AG10803 (cell line): ENCODE data around the gene ATG2A.
A peak's percentile ranks its signal among the peaks of the same experiment; 100 is the strongest.

ENCODE experiments used
- DNase-seq: peaks from one replicate; pipeline ENCODE4 v3.0.0; 2010; ENCODE audit warnings: low read depth
- H3K4me3 ChIP-seq: 2 replicates; pipeline ENCODE4 v1.5.1; 2011; ENCODE audit warnings: mild to moderate bottlenecking, low read length, control low read depth
- TF ChIP-seq, protein P1 (sequence below): conservative IDR thresholded peaks from 2 replicates; pipeline ENCODE4 v1.5.1; 2011; ENCODE audit warnings: mild to moderate bottlenecking, low read length, control low read depth, inconsistent platforms

The ATG2A gene

DNA sequence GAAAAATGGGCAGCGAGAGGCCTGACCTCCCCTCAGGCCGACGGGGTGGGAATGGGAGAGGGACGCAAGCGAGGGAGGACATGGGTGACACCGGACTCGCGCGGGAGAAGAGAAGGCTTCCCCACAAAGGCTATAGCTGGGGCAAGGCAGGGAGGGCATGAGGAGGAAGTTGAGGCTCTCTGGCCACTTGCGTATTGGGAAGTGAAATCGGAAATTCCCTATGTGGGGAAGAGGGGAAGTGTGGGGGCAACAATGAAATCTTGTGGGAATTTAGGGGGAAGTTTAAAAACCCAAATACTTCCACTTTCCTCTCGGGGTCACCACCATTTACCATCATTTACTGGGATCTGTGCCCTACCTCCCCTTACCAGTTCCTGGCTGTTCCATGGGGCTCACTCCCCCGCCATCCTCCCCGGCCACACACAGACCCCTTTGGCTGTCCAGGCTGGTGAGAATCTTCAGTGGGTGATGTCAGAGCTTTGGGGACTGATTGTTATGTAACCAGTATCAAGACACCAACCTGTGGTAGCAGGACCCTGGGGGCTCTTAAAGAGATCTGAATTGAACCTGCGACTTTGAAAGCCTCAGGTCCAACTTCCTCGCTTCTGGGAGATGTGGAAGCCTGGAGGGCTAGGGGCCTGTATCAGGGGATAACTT is 37.6 kb downstream of the ATG2A start:
- DNase-seq: no peak
- H3K4me3 ChIP-seq: peak overlapping the region; percentile 71

DNA sequence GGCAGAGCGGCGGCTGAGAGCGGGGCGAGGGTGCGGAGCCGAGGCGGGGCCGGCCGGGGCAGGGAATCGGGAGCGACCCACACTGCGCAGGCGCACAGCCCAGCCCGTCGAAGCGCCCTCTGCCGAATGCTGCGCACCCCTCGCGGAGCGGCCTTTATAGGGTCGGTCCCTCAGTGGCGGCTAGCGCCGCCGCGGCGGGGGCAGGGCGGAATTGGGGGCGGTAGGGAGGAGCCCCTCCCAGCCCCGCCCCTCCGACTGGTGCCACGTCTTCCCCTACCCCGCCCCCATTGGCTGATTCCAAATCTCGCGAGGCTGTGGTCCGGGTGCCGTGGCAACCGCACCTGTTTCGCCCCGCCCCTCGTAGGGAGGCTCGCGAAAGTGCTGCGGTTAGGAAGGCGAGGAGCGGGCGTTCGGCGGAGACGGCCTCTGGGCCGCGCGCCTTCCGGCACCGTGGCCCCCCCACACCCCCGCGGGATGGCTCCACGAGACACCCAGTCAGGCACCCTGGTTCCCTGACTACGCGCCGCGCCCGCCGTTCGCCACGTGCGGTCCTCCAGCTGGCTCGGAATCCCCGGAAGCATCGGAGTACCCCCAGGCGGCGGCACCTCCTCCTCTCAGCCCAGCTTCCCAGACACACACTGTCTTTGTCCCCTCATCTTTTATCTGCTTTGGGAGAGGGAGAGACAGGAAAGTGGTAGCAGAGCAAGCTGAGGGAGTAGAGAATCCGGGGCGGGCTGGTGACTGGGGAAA is 38.3 kb downstream of the ATG2A start, which contains the start of gene EHD1:
EHD1 (minus strand) TSS at position 128 of the 750 bp plus-strand sequence. CDS start 157 bp downstream, outside the sequence.
- TF ChIP-seq, protein P1, sequence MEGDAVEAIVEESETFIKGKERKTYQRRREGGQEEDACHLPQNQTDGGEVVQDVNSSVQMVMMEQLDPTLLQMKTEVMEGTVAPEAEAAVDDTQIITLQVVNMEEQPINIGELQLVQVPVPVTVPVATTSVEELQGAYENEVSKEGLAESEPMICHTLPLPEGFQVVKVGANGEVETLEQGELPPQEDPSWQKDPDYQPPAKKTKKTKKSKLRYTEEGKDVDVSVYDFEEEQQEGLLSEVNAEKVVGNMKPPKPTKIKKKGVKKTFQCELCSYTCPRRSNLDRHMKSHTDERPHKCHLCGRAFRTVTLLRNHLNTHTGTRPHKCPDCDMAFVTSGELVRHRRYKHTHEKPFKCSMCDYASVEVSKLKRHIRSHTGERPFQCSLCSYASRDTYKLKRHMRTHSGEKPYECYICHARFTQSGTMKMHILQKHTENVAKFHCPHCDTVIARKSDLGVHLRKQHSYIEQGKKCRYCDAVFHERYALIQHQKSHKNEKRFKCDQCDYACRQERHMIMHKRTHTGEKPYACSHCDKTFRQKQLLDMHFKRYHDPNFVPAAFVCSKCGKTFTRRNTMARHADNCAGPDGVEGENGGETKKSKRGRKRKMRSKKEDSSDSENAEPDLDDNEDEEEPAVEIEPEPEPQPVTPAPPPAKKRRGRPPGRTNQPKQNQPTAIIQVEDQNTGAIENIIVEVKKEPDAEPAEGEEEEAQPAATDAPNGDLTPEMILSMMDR: peak; percentile 58
- H3K4me3 ChIP-seq: peak within 1 kb of the TSS; percentile 100
- DNase-seq: peak; percentile 95

More for the DNA sequence above, 37.6 kb downstream of the ATG2A start:
- TF ChIP-seq, protein P1: no peak

DNA sequence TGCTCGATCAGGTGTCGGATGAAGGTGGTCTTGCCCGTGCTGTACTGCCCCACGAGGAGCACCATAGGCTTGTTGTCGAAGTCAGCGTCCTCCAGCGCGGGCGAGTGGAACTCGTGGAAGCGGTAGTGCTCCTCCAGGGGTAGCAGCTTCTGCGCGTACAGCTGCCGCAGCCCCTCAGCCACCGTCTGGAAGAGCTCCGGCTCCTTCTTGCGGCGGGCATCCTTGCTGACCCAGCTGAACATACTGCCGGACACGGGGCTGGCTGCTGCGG is 38.9 kb downstream of the ATG2A start:
- no peak for DNase-seq
- H3K4me3 ChIP-seq: peak overlapping the region; percentile 100
- TF ChIP-seq, protein P1: no peak

DNA sequence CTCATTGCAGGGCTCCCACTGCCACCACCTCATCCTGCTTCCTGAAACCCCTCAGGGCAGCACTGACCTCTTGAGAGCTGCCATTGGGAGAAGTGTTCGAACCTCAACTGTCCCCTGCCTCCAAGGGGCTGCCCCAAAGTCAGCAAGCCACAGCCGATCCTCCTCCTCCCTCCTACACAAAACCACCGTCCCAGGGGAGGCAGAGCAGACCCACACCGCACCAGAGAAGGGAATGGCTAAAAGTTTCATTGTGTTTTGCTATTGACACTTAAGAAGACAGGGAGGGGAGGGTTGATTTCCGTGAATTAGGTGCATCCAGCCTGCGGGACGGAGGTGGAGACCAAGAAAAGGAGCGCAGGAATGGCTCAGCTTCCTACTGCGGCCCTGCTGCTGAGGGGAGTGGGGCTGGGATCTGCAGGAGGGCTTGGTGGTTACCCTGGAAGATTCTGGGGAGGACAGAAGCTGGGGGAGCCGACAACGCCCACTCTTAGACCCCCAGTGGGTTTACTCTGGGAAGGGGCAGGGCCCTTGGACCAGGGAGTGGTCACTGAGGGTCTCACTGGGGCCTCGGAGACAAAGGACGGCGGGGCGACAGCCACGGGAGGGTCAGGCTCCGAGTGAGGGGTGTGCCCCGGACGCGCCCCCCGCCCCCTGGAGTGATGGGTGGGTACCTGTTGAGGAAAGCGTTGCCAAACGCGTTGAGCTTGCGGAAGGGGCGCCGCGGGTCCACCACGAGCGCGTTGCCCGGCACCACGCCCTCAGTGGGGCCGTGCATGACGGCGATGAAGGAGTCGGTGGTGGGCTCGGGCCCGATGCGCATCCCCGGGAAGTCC is 39.4 kb downstream of the ATG2A start:
- TF ChIP-seq, protein P1: no peak
- peak overlapping the region; percentile 100 for H3K4me3 ChIP-seq
- no peak for DNase-seq

DNA sequence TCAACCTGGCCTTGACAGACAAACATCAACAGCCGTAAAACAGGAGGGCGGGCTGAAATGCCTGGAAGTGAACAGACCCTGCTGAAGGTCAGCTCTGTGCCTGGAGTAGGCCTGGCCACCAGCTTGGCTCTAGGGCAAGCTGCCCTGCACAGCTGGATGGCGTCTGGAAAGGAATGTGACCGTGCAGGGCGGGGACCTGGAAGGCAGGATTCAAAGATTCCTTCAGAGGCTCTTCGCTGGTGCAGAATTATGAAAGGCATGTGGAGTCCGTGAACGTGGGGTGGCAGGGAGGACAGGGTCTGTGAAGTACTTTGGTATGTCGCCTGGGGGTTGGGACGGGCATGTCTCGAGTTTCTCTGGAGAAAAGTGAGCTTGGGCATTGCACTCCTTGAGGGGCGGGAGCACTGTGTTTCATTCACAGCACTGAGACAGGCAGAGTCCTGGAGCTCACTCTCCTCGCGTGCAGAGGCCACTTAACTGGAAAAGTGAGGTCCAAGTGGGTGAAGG is 40.1 kb downstream of the ATG2A start:
- peak overlapping the region; percentile 100 for H3K4me3 ChIP-seq
- peak; percentile 88 for DNase-seq
- TF ChIP-seq, protein P1: no peak

DNA sequence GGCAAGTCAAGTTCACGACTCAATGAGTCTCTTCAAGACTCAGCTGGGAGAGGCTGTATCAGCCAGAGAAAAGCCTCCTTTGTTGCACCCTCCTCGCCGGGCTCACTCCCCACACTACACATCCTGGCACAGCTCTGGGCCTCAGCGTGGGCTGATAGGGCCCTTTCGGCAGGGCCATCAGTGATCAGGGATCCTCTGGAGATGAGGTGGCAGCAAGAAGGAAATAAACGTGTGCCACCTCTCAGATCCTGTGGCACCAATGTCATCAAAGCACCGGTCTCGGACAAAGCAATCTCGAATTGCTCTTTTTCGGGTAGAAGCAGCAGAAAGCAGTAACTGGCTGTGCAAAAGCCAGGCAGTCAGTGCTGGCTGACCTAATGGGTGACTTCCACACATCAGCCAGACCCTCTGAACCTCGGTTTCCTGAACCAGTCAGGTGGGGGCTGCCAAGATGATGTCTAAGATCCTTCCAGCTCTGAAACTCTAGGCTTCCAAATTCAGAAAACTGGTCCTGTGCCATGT is 40.7 kb downstream of the ATG2A start:
- TF ChIP-seq, protein P1: no peak
- DNase-seq: no peak
- peak overlapping the region; percentile 100 for H3K4me3 ChIP-seq
